HS-27A (cell line): Measurements from ENCODE around the gene DNAJB6.

Experiments used
- DNase-seq: peaks from one replicate; pipeline ENCODE4 v3.0.0-alpha.2; 2012; ENCODE audit warnings: low read depth, missing footprints

Gene DNAJB6

DNA sequence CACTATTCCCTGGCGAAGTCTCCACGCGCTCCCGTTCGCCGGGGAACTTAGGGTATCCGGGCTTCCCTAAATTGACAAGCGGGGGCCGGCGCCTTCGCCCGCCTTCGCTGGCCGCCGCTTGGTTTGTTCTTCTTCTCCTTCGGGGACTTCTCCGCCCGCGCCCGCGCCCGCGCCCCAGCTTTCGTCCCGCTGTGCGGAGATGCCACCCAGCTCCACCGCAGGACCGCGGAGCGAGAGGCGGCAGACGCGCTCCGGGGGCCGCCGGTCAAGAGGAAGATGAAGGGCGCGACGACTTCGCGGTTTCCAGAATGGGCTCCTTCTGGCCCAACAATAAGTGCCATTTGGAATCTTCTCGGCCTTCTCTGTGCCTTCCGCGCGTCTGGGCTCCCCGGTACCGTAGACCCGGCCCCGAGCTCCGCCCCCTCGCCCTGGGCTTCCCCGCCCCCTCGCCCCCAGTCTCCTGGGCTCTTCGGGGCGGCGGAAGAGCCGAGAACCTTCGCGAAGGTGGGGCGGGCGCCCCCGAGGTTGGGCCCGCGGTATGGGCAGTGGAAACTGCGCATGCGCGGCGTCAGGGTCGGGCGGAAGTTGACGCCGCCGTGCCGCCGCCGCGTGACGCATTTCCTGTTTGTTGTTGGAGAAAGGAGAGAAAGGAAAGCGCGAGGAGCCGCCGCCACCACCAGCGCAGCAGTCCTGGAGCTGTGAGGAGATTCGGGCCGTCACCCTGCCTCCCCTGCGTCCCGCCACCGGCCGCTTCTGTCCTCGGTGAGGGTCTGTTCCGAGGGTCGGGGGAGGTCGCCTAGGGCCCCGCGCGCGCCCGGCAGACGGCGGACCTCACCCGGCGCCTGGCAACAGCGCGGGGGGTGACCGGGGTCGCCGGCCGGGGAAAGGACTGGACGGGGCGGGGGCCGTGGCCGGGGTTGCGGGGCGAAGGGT is at the start of gene DNAJB6:
Gene DNAJB6, plus strand, starts transcription at position 622 of the 933 bp plus-strand sequence. CDS start 21,569 bp downstream, outside the sequence.
- DNase-seq, result peak; percentile 48

DNA sequence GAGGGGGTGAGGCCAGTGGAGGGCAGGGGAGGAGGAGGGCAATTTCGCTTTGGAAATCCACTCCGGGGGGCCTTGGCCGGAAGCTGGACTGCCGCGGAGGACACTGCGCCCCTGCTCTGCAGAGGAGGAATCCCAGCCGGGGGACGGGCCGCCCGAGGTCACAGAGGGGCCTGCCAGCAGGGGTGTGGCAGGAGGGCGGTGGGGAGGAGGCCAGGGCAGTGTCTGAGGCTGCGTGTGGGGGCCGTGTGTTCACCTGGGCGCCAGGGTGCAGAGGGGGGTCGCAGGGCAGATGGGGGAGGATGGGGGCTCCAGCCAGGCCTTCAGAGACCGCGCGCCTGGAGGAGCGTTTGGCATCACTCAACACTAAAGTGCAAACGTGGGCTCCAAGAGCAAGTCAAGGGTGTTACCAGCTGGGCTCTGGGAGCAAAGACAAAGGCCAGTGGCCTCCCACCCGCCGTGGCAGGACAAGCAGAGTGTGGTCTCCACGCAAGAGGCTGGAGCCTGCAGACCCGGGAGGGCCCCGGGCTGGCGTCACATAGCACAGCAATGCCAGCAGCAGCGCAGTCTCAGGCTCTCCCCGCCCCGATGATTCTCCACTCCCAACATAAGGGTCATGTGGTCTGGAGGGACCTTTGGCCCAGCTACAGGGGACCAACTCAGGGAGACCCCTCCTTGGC is 45.3 kb upstream of the DNAJB6 start:
- DNase-seq, result no peak

DNA sequence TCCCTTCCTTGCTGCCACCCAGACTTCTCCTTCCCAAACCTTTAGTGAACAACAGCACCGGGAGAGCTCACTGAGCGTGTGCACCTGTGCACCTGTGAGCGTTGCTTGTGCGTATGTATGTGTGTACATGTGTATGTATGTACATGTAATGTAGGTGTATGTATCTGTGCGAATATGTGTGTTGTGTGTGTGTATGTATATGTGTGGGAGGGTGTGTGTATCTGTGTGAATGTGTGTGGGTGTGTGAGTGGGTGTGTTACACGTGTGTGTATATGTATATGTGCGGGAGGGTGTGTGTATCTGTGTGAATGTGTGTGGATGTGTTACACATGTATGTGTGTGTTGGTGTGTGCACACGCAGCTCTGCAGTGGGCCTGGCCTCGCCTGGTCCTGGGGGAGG is 44.5 kb upstream of the DNAJB6 start:
- DNase-seq, result no peak

DNA sequence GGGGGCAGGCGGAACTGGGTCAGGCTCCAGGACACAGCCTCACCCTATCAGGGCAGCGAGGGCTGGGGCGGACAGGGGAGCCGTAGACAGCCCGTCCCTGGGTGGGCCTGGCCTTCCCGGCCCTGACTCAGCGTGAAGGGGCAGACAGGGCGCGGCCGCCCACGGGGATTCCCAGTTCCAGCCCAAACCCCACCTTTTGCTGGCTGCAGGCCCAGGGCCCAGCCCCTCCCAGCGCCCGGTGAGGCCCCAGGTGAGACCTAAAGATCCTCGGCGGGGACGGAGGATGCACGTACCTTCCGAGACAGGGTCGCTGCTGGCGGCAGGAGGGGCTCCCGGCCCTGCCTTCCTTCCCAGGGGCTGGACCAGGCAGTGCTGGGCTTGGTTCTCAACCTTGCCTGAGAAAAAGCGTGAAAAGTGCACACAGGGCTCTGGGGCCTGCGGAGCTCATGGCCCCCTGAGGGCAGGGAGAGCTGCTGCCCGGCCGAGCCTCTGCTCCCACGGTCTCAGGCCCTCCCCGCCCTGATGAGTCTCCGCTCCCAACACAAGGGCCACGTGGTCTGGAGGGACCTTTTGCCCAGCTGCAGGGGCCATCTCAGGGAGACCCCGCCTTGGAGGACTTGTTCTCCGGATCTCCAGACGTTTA is 43.9 kb upstream of the DNAJB6 start:
- no peak for DNase-seq

DNA sequence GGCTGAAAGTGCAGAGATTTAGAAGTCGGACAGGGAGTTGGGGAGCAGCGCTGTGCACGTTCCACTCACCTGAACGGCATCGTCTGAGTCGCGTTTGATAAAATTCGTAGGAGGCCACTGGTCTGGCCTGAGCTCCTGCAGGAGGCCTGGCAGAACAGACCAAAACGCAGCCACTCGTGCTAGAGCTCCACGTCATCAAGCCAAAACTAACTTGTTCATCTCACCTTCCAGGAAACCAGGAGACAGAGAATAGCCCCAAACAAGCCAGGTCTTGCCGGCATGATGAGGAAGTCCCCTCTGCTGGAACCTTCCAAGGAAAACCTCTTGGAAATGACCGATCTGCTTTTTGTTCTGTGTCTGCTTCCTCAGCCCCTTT is 43.4 kb upstream of the DNAJB6 start:
- DNase-seq, result no peak

DNA sequence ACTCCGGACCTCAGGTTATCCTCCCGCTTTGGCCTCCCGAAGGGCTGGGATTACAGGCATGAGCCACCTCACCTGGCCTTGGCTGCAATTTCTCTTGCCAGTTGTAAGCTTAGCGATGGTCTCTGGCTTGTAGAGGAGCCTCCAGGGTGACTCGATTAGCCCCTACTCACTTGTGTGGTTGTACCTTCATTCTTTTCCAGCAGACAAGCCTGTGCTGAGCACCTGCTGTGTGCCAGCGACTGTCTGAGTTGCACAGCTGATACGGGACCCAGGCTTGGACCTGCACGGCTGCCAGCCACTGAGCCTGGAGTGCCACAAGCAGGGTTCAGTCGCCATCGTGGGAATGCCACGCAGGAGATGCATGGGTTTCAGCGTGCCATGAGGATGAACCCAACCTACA is 42.0 kb upstream of the DNAJB6 start:
- DNase-seq, result no peak

DNA sequence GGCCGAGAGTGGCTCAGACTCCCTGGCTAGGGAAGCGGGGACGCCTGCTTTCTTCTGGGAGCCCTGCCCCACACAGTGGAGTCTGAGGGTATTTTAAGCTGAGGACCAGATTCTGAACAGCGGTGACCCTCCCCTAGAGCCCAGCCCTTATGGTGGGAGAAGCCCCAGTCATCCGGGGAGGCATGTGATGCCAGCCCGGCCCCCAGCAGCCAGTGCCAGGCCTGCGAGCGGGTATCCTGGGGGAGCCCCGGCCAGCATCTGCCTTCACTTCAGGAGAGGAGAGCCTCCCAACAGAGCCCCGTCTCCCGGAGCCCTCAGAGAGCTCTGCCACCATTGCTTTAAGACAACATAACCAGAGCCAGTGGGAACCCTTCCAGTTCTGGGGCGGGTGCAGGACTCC is 41.5 kb upstream of the DNAJB6 start:
- DNase-seq, result no peak

DNA sequence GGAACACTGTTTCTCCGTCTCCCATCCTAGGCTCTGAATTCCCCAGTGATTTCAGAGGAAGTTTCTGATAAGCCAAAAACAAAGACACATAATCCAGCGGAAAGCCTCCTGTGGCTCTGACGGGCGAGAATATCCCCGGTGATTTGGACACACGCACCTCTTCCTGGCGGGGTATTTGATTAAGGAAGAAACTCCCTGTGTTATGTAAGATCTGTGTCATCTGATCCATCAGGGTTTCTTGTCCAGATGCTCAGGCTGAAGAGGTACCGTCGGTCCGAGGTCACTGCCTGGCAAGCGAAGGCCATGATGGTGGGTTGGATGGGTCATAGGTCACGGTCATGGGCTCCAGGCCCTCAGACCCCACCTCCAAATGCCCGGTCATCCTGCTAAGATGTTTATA is 39.6 kb upstream of the DNAJB6 start:
- DNase-seq, result no peak

DNA sequence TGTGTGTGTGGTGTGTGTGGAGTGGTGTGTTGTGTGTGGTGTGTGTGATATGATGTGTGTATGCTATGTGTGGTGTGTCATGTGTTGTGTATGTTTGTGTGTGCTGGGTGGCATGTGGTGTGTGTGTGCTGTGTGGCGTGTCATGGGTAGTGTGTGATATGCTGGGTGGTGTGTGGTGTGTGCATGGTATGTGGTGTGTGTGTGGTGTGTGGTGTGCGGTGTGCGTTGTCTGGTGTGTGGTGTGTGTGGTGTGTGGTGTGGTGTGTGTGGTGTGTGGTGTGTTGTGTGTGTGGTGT is 37.5 kb upstream of the DNAJB6 start:
- no peak for DNase-seq

DNA sequence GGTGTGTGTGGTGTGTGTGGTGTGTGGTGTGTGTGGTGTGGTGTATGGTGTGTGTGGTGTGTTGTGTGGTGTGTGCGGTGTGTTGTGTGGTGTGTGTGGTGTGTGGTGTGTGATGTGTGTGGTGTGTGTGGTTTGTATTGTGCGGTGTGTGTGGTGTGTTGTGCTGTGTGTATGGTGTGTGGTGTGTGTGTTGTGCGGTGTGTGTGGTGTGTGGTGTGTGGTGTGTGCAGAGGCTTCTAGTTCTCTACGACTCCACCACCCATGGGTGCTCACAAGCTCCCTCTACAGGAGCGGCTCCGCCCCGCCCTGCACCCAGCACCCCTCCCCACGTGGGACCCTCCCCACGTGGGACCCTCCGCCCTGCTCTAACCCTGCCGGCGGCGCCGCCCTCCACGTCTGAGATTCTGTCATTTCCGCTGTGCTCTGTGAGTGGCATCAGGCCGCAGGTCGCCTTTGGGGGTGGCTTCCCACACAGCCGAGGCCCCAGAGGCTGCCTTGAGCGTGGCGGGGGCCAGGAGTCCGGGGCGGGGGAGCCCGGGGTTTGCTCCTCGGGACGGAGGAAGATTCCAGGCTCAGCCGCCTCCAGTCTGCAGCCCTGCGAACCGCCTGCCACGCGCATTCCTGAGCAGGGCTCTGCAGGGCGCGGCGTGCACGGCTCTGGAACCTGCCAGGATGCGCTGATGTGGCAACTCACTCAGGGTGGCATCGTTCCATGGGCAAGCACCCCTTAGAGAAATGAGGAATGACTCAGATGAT is 37.0 kb upstream of the DNAJB6 start:
- no peak for DNase-seq

DNA sequence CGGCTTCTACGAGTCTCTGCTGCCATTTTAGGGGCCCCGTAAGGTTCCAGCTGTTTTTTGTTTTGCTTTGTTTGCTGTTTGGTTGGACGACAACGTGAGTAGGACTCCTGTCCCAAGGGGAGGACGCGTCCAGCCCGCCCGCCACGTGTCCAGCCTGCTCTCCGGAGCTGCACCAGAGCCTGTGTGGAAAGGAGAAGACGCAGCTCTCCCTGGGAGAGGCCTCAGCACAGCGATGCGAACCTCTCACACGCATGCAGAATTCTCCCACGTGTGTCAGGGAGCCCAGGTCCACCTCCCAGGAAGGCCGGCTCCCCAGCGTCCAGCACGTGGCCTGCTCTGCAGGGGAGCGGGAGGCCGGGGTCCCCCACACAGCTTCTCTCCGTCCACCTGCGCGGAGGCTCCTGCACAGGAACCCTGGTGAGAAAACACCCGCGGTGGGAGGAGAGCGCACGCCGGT is 36.4 kb upstream of the DNAJB6 start:
- no peak for DNase-seq

DNA sequence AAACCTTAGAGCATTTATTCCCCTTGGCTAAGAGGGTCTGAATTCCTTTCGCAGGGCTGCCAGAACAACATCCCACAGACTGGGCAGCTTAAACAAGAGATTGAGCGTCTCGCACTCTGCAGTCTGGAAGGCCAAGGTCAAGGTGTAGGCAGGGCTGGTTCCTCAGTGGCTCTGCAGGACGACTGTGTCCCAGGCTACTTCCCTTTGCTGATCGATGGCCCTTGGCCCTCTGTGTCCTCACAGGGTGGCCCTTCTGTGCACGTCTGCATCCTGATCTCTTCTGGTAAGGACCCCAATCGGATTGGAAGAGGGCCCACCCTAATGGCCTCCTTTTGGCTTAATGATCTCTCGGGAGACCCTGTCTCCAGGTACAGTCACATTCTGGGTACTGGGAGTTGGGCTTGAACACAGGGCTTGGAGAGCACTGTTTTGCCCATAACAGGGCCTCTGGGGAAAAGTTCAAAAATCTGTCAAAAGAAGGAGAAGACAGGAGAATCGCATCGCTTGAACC is 35.1 kb upstream of the DNAJB6 start:
- DNase-seq, result no peak

DNA sequence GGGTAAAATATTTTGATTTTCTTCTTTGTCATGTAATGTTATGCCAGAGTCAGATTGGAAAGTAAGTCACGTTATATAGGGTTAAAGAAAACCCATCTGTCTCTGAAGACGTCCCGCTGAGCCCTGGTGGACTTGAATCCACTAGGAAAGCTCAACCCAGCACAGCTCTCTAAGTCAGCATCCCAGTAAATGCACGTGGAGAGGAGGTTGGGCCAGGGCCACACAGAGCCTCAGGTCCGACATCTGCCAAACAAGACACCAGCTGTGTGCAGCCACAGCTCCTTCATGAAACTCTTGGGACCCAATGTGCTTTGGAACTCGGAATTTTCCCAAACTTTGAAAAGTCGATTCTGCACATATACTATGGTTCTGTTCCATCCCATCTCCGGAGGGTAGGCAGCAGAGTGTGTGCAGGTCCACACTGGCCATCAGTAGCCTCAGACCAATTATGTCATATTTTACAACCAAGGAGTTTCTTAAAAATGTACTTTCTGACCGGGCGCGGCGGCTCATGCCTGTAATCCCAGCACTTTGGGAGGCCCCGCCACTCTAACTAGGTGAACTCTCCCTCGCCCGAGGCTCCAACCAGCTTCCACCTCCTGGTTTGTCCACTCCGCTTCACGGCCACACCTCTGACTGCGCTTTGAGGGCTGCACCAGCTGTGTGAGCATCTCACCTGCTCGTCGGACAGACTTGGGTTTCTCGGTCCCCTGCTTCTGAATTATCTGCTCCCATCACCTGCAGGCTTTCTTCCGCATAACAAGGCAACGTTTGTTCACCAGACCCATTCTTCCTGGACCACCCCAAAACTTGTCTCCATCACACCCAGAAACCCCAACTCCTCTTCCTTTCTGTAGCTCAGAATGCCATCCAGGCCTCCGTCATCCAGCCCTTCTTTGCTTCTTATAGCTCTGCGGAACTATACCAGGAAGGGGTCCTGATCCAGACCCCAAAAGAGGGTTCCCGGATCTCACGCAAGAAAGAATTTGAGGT is 29.7 kb upstream of the DNAJB6 start:
- DNase-seq, result no peak

DNA sequence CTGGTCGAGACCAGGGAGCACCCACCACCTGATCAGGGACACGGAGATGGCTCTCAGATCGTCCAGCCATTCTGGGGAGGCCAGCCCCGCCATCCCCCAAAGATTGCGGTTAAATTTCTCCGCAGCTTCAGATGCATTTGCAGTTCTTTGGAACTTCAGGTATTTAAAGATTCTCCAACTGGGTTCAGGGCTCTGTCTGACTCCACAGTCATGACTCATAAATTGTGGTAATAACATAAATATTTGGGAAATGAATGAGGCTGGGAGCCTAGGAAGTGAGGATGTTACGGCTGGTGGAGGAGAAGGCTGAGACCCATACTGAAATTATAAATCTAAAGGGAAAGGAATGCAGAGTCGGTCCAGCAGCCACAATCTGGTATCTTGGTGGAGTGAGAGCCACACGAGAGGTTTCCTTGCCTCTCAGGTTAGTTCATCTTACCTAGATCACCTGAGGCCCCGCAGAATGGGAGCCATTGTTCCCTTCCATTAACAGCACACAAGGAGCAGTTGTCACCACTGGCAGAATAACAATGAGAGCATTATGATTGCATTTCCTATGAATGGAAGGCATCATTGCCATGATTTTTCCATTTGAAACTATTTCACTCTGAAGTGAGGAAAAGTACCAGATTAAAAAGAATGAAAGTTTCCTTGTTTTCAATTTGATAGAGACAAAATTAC is 26.7 kb upstream of the DNAJB6 start:
- peak; percentile 84 for DNase-seq

DNA sequence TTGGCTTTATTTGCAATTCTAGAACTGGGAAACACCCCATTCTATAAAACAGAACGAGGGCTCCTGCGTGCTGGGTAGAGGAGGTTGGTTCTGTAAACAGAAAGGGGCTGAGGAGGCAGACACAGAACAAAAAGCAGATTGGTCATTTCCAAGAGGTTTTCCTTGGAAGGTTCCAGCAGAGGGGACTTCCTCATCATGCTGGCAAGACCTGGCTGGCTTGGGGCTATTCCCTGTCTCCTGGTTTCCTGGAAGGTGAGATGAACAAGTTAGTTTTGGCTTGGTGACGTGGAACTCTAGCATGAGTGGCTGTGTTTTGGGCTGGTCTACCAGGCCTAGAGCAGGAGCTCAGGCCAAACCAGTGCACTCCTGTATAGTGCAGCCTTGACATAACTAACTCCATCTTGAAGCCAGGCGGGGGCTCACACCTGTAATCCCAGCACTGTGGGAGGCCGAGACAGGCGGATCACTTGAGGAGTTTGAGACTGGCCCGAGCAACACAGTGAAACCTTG is 26.1 kb upstream of the DNAJB6 start:
- no peak for DNase-seq

DNA sequence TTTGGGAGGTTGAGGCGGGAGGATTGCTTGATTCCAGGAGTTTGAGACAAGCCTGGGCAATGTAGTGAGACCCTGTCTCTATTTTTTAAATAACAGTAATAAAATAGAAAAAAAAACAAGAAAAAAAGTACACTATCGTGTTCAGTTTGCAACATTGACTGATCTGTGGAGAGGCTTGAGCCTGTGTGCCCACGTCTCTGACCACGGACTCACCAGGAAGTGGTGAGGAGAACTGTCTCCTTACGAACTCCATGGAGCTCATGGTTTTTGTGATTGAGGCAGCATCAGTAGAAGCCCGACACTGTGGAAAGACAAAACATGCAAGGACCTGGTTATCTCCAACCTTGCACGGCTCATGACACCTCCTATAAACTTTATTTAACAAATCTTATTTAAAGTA is 23.9 kb upstream of the DNAJB6 start:
- no peak for DNase-seq

DNA sequence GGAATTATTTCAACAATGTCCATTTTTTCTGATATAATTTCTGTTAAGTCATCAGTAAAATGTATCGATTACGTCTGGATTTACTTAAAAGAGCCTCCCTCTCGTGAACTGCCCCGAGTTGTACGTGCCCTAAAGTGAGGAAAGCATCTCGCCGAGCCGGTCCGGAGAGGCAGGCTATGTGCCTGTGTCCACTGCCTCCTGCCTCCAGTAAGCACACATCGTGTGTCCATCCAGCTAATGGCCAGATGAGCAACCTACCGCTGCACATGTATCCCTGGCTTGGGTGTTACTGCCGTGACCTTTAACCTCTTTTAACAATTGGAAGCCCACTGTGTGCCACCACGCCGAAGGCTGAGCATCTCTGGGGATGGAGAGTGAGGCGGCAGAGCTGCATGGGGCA is 23.2 kb upstream of the DNAJB6 start:
- no peak for DNase-seq

DNA sequence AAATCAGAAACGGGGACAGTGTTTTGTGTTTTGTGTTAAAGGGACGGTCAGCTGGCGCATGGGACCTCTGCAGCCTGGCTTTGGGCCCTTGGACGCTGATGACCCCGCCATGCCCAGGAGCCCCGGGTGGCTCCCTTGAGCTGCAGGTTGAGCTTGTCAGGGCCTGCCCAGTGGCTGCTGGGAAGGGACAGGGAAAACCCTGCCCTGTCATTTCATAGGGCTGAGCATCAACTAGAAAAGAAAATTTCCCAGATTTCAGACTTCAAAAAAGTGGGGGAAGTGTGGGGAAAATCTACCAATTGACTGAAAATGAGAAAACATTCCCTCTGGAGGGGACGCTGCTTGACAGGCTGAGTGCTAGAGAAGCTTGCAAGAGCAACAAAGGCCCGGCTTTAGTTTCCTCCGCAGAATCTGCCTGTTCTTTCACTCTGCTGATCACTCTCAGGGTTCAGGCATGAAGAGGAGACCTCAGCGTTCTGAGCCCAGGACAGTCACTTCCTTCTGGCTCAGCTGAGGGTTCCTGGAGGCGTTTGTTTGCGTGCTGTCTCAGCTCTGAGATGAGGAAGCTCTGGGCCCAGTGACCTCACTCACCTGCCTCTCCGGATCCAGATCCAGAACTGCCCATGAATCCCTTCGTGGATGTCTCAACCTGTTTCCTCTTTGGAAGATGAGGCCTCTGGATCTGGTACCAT is 18.6 kb upstream of the DNAJB6 start:
- DNase-seq, result no peak

DNA sequence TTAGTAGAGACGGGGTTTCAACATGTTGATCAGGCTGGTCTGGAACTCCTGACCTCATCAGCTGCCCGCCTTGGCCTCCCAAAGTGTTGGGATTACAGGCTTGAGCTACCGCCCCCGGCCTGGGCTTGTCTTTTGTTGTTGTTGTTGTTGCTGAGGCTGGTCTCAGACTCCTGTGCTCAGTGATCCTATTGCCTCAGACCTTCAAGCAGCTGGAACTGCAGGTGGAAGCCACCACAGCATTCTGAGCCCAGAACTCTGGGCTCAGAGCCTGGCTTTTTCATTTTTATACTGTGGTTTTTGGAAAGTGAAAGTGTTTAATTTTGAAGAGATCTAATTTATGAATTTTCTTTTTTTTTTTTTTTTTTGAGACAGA is 16.2 kb upstream of the DNAJB6 start:
- DNase-seq, result no peak

DNA sequence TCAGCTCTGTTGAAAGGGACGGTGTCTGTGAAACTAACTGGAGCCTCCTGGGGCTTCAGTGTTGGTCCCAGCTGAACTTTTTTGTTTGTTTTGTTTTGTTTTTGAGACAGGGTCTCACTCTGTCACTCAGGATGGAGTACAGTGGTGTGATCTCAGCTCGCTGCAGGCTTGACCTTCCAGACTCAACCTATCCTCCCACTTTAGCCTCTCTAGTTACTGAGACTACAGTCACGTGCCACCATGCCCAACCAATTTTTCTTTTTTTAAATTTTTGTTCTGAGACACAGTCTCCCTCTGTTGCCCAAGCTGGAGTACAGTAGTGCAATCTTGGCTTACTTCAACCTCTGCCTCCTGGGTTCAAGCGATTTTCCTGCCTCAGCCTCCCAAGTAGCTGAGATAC is 13.4 kb upstream of the DNAJB6 start:
- DNase-seq, result no peak
